ENCODE measurements around the gene RBMS1. TPM values are rescaled to one million over a fixed set of nuclear protein-coding genes. Genes with fewer than 3 reads are reported as not detected.

RBMS1 gene
- total and polyA plus RNA-seq, 2 experiments from 2014 or later: 55.5 to 94.8 TPM

DNA sequence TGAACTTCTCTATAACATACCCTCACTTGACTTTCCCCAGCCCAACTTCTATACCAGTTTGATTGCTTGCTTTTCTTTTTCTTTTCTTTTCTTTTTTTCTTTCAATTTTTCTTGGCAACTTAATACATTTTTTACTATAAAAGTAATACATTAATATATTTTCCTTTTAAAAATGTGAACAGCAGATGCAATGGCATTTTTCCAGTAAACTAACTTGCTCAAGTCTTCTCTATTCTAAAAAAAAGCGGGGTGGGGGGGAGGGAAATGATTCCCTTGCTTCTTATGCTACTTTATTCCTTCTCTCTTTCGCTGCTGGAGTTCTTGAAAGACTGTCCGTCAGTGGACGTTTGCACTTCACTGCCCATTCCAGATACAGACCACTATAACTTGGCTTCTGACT lies 70.5 kb downstream of the RBMS1 start:
- DNase-seq (ENCODE audit: low spot score) (no peak), ATAC-seq (no peak)
- H3K4me3 ChIP-seq: no peak overlapping the region
- Mint-ChIP-seq H3K9me3 (no peaks in the 10 kb centered on the region), H3K36me3 (ENCODE audit: low read depth) (peaks cover 6% of the 10 kb centered on the region; the same call in 2 of the 3 replicates), H3K4me1 (peaks cover 25% of the 10 kb centered on the region), H3K4me3 (no peak overlapping the region), H3K27ac (no peak overlapping the region), H3K27me3 (ENCODE audit: insufficient read depth, low read depth, poor library complexity) (no peaks in the 10 kb centered on the region)
- no peak overlapping the region for H3K27ac ChIP-seq (ENCODE audit: low read depth)
- H3K79me2 ChIP-seq (replicated peaks; ENCODE audit: insufficient read depth): peaks cover 20% of the 10 kb centered on the region
- H4K20me1 ChIP-seq (replicated peaks; ENCODE audit: insufficient read depth): no peaks in the 10 kb centered on the region; the same call in 1 of the 2 replicates
- no peak overlapping the region for H3K4me2 ChIP-seq
- H3K27me3 ChIP-seq (ENCODE audit: insufficient read depth): no peaks in the 10 kb centered on the region
- H3K36me3 ChIP-seq (ENCODE audit: insufficient read depth): no peaks in the 10 kb centered on the region
- no peaks in the 10 kb centered on the region for H3K9me2 ChIP-seq (ENCODE audit: insufficient read depth)
- H3K4me1 ChIP-seq (ENCODE audit: insufficient read depth): peaks cover 21% of the 10 kb centered on the region
- TF ChIP-seq ZNF114 (CRISPR knock-in tag; IDR thresholded peaks at IDR 0.05): no peak
- TF ChIP-seq EZH2phosphoT487 (IDR thresholded peaks at IDR 0.05; ENCODE audit: unreplicated experiment): no peak
- TF ChIP-seq STAT1 (IDR thresholded peaks at IDR 0.05; ENCODE audit: unreplicated experiment): no peak
- no peak for TF ChIP-seq JUNB (IDR thresholded peaks at IDR 0.05; ENCODE audit: unreplicated experiment)
- no peak for TF ChIP-seq NANOG (IDR thresholded peaks at IDR 0.05; ENCODE audit: borderline replicate concordance)
- TF ChIP-seq, protein P1, sequence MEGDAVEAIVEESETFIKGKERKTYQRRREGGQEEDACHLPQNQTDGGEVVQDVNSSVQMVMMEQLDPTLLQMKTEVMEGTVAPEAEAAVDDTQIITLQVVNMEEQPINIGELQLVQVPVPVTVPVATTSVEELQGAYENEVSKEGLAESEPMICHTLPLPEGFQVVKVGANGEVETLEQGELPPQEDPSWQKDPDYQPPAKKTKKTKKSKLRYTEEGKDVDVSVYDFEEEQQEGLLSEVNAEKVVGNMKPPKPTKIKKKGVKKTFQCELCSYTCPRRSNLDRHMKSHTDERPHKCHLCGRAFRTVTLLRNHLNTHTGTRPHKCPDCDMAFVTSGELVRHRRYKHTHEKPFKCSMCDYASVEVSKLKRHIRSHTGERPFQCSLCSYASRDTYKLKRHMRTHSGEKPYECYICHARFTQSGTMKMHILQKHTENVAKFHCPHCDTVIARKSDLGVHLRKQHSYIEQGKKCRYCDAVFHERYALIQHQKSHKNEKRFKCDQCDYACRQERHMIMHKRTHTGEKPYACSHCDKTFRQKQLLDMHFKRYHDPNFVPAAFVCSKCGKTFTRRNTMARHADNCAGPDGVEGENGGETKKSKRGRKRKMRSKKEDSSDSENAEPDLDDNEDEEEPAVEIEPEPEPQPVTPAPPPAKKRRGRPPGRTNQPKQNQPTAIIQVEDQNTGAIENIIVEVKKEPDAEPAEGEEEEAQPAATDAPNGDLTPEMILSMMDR (conservative IDR thresholded peaks at IDR 0.05; ENCODE audit: low read depth in 2 of 2): no peak
- TF ChIP-seq EZH2 (IDR thresholded peaks at IDR 0.05; ENCODE audit: low read depth, unreplicated experiment): no peak
- no peak for TF ChIP-seq ZNF462 (CRISPR knock-in tag; IDR thresholded peaks at IDR 0.05)
- TF ChIP-seq CREB1 (CRISPR knock-in tag; IDR thresholded peaks at IDR 0.05; ENCODE audit: low read depth): no peak
- TF ChIP-seq ZNF331 (CRISPR knock-in tag; IDR thresholded peaks at IDR 0.05; ENCODE audit: low read depth): no peak
- TF ChIP-seq, protein P2, sequence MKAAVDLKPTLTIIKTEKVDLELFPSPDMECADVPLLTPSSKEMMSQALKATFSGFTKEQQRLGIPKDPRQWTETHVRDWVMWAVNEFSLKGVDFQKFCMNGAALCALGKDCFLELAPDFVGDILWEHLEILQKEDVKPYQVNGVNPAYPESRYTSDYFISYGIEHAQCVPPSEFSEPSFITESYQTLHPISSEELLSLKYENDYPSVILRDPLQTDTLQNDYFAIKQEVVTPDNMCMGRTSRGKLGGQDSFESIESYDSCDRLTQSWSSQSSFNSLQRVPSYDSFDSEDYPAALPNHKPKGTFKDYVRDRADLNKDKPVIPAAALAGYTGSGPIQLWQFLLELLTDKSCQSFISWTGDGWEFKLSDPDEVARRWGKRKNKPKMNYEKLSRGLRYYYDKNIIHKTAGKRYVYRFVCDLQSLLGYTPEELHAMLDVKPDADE (IDR thresholded peaks at IDR 0.05): no peak
- no peak for TF ChIP-seq POLR2AphosphoS5 (IDR thresholded peaks at IDR 0.05; ENCODE audit: low read depth)
- TF ChIP-seq, protein P3, sequence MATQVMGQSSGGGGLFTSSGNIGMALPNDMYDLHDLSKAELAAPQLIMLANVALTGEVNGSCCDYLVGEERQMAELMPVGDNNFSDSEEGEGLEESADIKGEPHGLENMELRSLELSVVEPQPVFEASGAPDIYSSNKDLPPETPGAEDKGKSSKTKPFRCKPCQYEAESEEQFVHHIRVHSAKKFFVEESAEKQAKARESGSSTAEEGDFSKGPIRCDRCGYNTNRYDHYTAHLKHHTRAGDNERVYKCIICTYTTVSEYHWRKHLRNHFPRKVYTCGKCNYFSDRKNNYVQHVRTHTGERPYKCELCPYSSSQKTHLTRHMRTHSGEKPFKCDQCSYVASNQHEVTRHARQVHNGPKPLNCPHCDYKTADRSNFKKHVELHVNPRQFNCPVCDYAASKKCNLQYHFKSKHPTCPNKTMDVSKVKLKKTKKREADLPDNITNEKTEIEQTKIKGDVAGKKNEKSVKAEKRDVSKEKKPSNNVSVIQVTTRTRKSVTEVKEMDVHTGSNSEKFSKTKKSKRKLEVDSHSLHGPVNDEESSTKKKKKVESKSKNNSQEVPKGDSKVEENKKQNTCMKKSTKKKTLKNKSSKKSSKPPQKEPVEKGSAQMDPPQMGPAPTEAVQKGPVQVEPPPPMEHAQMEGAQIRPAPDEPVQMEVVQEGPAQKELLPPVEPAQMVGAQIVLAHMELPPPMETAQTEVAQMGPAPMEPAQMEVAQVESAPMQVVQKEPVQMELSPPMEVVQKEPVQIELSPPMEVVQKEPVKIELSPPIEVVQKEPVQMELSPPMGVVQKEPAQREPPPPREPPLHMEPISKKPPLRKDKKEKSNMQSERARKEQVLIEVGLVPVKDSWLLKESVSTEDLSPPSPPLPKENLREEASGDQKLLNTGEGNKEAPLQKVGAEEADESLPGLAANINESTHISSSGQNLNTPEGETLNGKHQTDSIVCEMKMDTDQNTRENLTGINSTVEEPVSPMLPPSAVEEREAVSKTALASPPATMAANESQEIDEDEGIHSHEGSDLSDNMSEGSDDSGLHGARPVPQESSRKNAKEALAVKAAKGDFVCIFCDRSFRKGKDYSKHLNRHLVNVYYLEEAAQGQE (IDR thresholded peaks at IDR 0.05; ENCODE audit: unreplicated experiment): no peak
- no peak overlapping the region for H2AFZ ChIP-seq
- no peaks in the 10 kb centered on the region for H3F3A ChIP-seq (replicated peaks; ENCODE audit: low read depth)

Measured in GM23338 (cell line).